B cell (primary cell): Measurements from ENCODE around the gene FAM219A. TPM values are rescaled to one million over a fixed set of nuclear protein-coding genes. Genes with fewer than 3 reads are reported as not detected.

Experiments
- ATAC-seq: fragments of 200-7000 bp; cut with Tn5 transposase; one replicate; pipeline ENCODE4 v1.10.0; 2021; ENCODE audit warnings: low read depth, mild to moderate bottlenecking, moderate number of reproducible peaks, moderate library complexity
- CTCF ChIA-PET: fragments of 350-600 bp; sonication (Branson Sonifier 250); formaldehyde crosslinking; loops from one replicate; lab custom pipeline; 2021; ENCODE audit warnings: antibody characterized with exemption, inconsistent platforms; lab: Charles Lee
- POLR2A ChIA-PET: fragments of 350-600 bp; sonication (Branson Sonifier 250); formaldehyde crosslinking; loops from one replicate; lab custom pipeline; 2021; ENCODE audit warnings: antibody characterized with exemption; lab: Charles Lee
- DNase-seq: peaks from one replicate; pipeline ENCODE4 v3.0.0; 2013
- H2AFZ ChIP-seq: 2 replicates; pipeline ENCODE4 v1.6.1; 2012; ENCODE audit warnings: mild to moderate bottlenecking, low read depth, low read length; ENCODE audit not compliant: insufficient read depth, poor library complexity, severe bottlenecking
- H3K27ac ChIP-seq, 2 donors: 1 replicate in 1 of 2; 2 replicates in 1 of 2; pipeline ENCODE4 v1.5.1; 2012 to 2013; ENCODE audit warnings: low read length in 2 of 2, mild to moderate bottlenecking in 2 of 2, moderate library complexity in 1 of 2
- H3K27me3 ChIP-seq, 4 experiments: fragments of 200-600 bp in 1 of 4; sonication (generic) in 1 of 4; replicated peaks in 1 of 4; 1 replicate in 2 of 4; 2 replicates in 2 of 4; pipeline versions ENCODE4 v1.6.1 to v1.7.0; 2013 to 2016; ENCODE audit warnings: low read length in 3 of 4, mild to moderate bottlenecking in 2 of 4, mixed read lengths in 1 of 4, moderate library complexity in 1 of 4; ENCODE audit not compliant: insufficient read depth in 4 of 4, control insufficient read depth in 3 of 4; ENCODE audit errors: control extremely low read depth in 1 of 4
- H3K36me3 ChIP-seq, 2 experiments: replicated peaks in 1 of 2; 1 replicate in 1 of 2; 2 replicates in 1 of 2; pipeline versions ENCODE4 v1.6.1 to v1.7.1; 2013; ENCODE audit warnings: low read length in 1 of 2; ENCODE audit not compliant: insufficient read depth in 2 of 2, control insufficient read depth in 1 of 2; ENCODE audit errors: control extremely low read depth in 1 of 2, extremely low read depth in 1 of 2
- H3K4me1 ChIP-seq, 2 donors: fragments of 200-600 bp in 1 of 2; sonication (generic) in 1 of 2; 1 replicate in 1 of 2; 2 replicates in 1 of 2; pipeline versions ENCODE4 v1.5.1 to v1.6.1; 2013 to 2017; ENCODE audit warnings: low read length in 2 of 2; ENCODE audit not compliant: control insufficient read depth in 2 of 2, insufficient read depth in 2 of 2
- H3K4me2 ChIP-seq: replicated peaks from 2 replicates; pipeline ENCODE3; 2012; ENCODE audit warnings: mild to moderate bottlenecking, low read depth, low read length; ENCODE audit not compliant: poor library complexity, severe bottlenecking
- H3K4me3 ChIP-seq, 5 experiments: fragments of 200-600 bp in 1 of 5; sonication (generic) in 1 of 5; 1 replicate in 3 of 5; 2 replicates in 2 of 5; pipeline versions ENCODE4 v1.5.1 to v1.7.0; 2011 to 2016; ENCODE audit warnings: low read length in 4 of 5, mild to moderate bottlenecking in 4 of 5, low read depth in 2 of 5, control low read depth in 1 of 5, moderate library complexity in 1 of 5; ENCODE audit not compliant: insufficient read depth in 1 of 5; ENCODE audit errors: control extremely low read depth in 1 of 5, extremely low read depth in 1 of 5
- H3K79me2 ChIP-seq: fragments of 200-600 bp; sonication (generic); one replicate; pipeline ENCODE4 v1.6.0; 2016; ENCODE audit warnings: low read length; ENCODE audit not compliant: control insufficient read depth, insufficient read depth
- H3K9ac ChIP-seq: fragments of 200-600 bp; sonication (generic); 2 replicates; pipeline ENCODE4 v1.6.1; 2017; ENCODE audit warnings: mild to moderate bottlenecking, low read length, moderate library complexity
- H3K9me3 ChIP-seq, 3 donors: one replicate each; pipeline versions ENCODE4 v1.6.1 to v1.7.1; 2013; ENCODE audit warnings: low read length in 2 of 3; ENCODE audit not compliant: control insufficient read depth in 2 of 3, insufficient read depth in 1 of 3; ENCODE audit errors: control extremely low read depth in 1 of 3
- H4K20me1 ChIP-seq: 2 replicates; pipeline ENCODE4 v1.6.0; 2012; ENCODE audit warnings: mild to moderate bottlenecking, low read length; ENCODE audit not compliant: insufficient read depth, control insufficient read depth, poor library complexity, severe bottlenecking
- H3K27ac Mint-ChIP-seq: one replicate; pipeline ENCODE4 v1.8.0; 2021; ENCODE audit warnings: mixed read lengths
- H3K27me3 Mint-ChIP-seq: one replicate; pipeline ENCODE4 v1.8.0; 2021; ENCODE audit warnings: mixed read lengths
- H3K4me1 Mint-ChIP-seq: one replicate; pipeline ENCODE4 v1.8.0; 2021; ENCODE audit warnings: mixed read lengths
- H3K4me3 Mint-ChIP-seq: one replicate; pipeline ENCODE4 v1.8.0; 2021; ENCODE audit warnings: mixed read lengths
- H3K9me3 Mint-ChIP-seq: one replicate; pipeline ENCODE4 v1.8.0; 2022; ENCODE audit warnings: mixed read lengths; ENCODE audit not compliant: insufficient read depth
- EZH2 ChIP-seq: IDR thresholded peaks from 2 replicates; pipeline ENCODE4 v1.6.1; 2012; ENCODE audit warnings: borderline replicate concordance, low read depth, mild to moderate bottlenecking, moderate library complexity, low read length; ENCODE audit not compliant: insufficient read depth, poor library complexity, severe bottlenecking
- WGBS: methylation state at CpG from one replicate; pipeline ENCODE4 v1.1.5; 2013; ENCODE audit warnings: missing lambda C conversion rate; ENCODE audit not compliant: insufficient coverage; 5-methylcytosine and 5-hydroxymethylcytosine counted together
- intact Hi-C: fragments of 100-400 bp; cut with micrococcal nuclease; formaldehyde crosslinking; loops from one replicate; pipeline ENCODE4 v1.10.0; 2022
- polyA plus RNA-seq: library from polyadenylated mRNA; depleted of rRNA; stranded (reverse); fragments of >200 nt; gene quantifications from 2 replicates; pipeline ENCODE4 v1.2.3, GENCODE V29; 2012
- total RNA-seq, 2 donors: library from RNA; stranded (reverse); fragments of 120-200 nt in 1 of 2; gene quantifications; 1 replicate in 1 of 2; 2 replicates in 1 of 2; pipeline versions ENCODE4 v1.2.3 to v1.2.4, GENCODE V29; 2013 to 2022
- TF ChIP-seq, protein P1 (sequence below): fragments of 200-600 bp; IDR thresholded peaks from one replicate; pipeline ENCODE4 v1.8.0; 2022; ENCODE audit warnings: antibody characterized with exemption, mild to moderate bottlenecking

The FAM219A gene
- total and polyA plus RNA-seq, 2 donors (not counting 1 experiment from before 2014, with no cell fraction given), result 12.9 to 17.3 TPM

- WGBS, result no CpG with 5 or more reads among the region's 2 CpGs
- DNase-seq, result no peak
- Histone ChIP-seq H3K27me3 (no peaks in the 10 kb centered on the region), H3K79me2 (peaks cover 59% of the 10 kb centered on the region), H3K4me3 (no peak overlapping the region), H2AFZ (no peak overlapping the region), H3K9ac (no peak overlapping the region), H3K36me3 (no peaks in the 10 kb centered on the region), H3K4me1 (peaks cover 0 to 2% of the 10 kb centered on the region in 2 donors), H3K9me3 (no peaks in the 10 kb centered on the region), H4K20me1 (peaks cover 42% of the 10 kb centered on the region), H3K4me2 (no peak overlapping the region), H3K27ac (no peak overlapping the region)
- H3K4me3 Mint-ChIP-seq, result no peak overlapping the region
- no peaks in the 10 kb centered on the region for H3K27me3 Mint-ChIP-seq
- intact Hi-C loops, result loop anchor here (10.0 kb wide), 2 partner anchors 266 to 636 kb away; partner anchors contain the start of gene UBE2R2
- no peak for TF ChIP-seq EZH2
- TF ChIP-seq, protein P1, sequence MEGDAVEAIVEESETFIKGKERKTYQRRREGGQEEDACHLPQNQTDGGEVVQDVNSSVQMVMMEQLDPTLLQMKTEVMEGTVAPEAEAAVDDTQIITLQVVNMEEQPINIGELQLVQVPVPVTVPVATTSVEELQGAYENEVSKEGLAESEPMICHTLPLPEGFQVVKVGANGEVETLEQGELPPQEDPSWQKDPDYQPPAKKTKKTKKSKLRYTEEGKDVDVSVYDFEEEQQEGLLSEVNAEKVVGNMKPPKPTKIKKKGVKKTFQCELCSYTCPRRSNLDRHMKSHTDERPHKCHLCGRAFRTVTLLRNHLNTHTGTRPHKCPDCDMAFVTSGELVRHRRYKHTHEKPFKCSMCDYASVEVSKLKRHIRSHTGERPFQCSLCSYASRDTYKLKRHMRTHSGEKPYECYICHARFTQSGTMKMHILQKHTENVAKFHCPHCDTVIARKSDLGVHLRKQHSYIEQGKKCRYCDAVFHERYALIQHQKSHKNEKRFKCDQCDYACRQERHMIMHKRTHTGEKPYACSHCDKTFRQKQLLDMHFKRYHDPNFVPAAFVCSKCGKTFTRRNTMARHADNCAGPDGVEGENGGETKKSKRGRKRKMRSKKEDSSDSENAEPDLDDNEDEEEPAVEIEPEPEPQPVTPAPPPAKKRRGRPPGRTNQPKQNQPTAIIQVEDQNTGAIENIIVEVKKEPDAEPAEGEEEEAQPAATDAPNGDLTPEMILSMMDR, result no peak
- H3K4me1 Mint-ChIP-seq, result peaks cover 6% of the 10 kb centered on the region
- no peaks in the 10 kb centered on the region for H3K9me3 Mint-ChIP-seq
- no peak for ATAC-seq
- POLR2A ChIA-PET, result no interaction called here
- H3K27ac Mint-ChIP-seq, result no peak overlapping the region
- CTCF ChIA-PET, result interaction anchor here (1.1 to 2.4 kb wide), 3 partner anchors 12 to 153 kb away, joined by 3 to 7 read pairs (median 4); no protein-coding TSS in a partner anchor
Observed at GRCh38 chr9:34451135-34451534, 7.2 kb downstream of the FAM219A start.

DNA sequence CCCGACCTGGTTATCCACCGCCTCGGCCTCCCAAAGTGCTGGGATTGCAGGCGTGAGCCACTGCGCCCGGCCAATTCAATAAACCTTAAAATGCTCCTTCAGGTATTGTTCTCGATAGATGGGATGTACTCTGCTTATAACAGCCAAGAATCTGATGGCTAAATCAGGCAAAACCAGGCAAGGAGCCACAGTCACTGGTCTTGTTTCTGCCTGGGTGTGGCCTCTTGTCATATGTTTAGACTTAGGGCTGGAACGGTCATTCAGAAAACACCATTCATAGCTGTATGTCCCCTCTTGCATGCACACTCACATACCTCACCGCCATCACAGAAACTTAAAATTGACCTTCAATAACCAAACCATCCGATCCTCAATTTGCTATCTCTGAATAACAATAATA, 7.7 kb downstream of the FAM219A start:
- ATAC-seq (no peak), DNase-seq (no peak)
- no peak overlapping the region for H3K9ac ChIP-seq
- no peak for TF ChIP-seq EZH2
- TF ChIP-seq, protein P1, result no peak
- intact Hi-C loops, result loop anchor here (10.0 kb wide), 2 partner anchors 266 to 636 kb away; partner anchors contain the start of gene UBE2R2
- peaks cover 37% of the 10 kb centered on the region for H4K20me1 ChIP-seq
- H3K36me3 ChIP-seq, result no peaks in the 10 kb centered on the region
- CTCF ChIA-PET, result interaction anchor here (1.5 to 2.4 kb wide), 2 partner anchors 11 to 47 kb away, joined by 4 to 7 read pairs; no protein-coding TSS in a partner anchor
- peaks cover 4% of the 10 kb centered on the region for H3K4me1 Mint-ChIP-seq
- 93% methylated on average over 9 of the region's 10 CpGs for WGBS
- H3K27ac ChIP-seq, result no peak overlapping the region
- H3K27ac Mint-ChIP-seq, result no peak overlapping the region
- H3K9me3 Mint-ChIP-seq, result no peaks in the 10 kb centered on the region
- H3K4me3 Mint-ChIP-seq, result no peak overlapping the region
- H3K79me2 ChIP-seq, result peaks cover 55% of the 10 kb centered on the region
- H3K27me3 ChIP-seq, result no peaks in the 10 kb centered on the region
- no peaks in the 10 kb centered on the region for H3K27me3 Mint-ChIP-seq
- POLR2A ChIA-PET, result interaction anchor here (0.7 kb wide), 1 partner anchor 28 kb away, joined by 9 read pairs; no protein-coding TSS in a partner anchor
- no peak overlapping the region for H2AFZ ChIP-seq
- no peak overlapping the region for H3K4me2 ChIP-seq
- no peaks in the 10 kb centered on the region for H3K9me3 ChIP-seq
- no peaks in the 10 kb centered on the region for H3K4me1 ChIP-seq
- no peak overlapping the region for H3K4me3 ChIP-seq
